ENCODE measurements around the gene ADGRE3. TPM values are rescaled to one million over a fixed set of nuclear protein-coding genes. Genes with fewer than 3 reads are reported as not detected.

ADGRE3 gene
- total RNA-seq, 3 donors from 2014 or later, result 0.44 TPM; not detected in 2

GRCh38 chr19:14704450-14704849 lies 29.8 kb upstream of the ADGRE3 start:
- Histone ChIP-seq H3K36me3 (peaks cover 34% of the 10 kb centered on the region), H3K4me3 (no peak overlapping the region), H3K27me3 (no peaks in the 10 kb centered on the region), H3K4me1 (no peaks in the 10 kb centered on the region), H3K27ac (no peak overlapping the region), H3K9me3 (peaks cover 0 to 3% of the 10 kb centered on the region in 2 donors)
- no peak for TF ChIP-seq POLR2A (IDR thresholded peaks at IDR 0.05)
- TF ChIP-seq CTCF (IDR thresholded peaks at IDR 0.05), result no peak
- no peak for TF ChIP-seq POLR2AphosphoS5 (IDR thresholded peaks at IDR 0.05)
- intact Hi-C loops (cut with DNase I; ENCODE audit: low total_unique reads), result no loop called here
- no peak for DNase-seq (ENCODE audit: low spot score in 2 of 2)

- Histone ChIP-seq H3K36me3 (peaks cover 34% of the 10 kb centered on the region), H3K4me1 (no peaks in the 10 kb centered on the region), H3K27ac (no peak overlapping the region), H3K27me3 (no peaks in the 10 kb centered on the region), H3K4me3 (no peak overlapping the region), H3K9me3 (peaks cover 0 to 3% of the 10 kb centered on the region in 2 donors)
- no peak for TF ChIP-seq CTCF (IDR thresholded peaks at IDR 0.05)
- TF ChIP-seq POLR2AphosphoS5 (IDR thresholded peaks at IDR 0.05), result no peak
- TF ChIP-seq POLR2A (IDR thresholded peaks at IDR 0.05), result no peak
- intact Hi-C loops (cut with DNase I; ENCODE audit: low total_unique reads), result no loop called here
- DNase-seq (ENCODE audit: low spot score in 2 of 2), result no peak
Measured at GRCh38 chr19:14703833-14704232, 29.2 kb upstream of the ADGRE3 start.

- intact Hi-C loops (cut with DNase I; ENCODE audit: low total_unique reads), result no loop called here
- Histone ChIP-seq H3K27me3 (no peaks in the 10 kb centered on the region), H3K36me3 (peaks cover 25% of the 10 kb centered on the region), H3K9me3 (peaks cover 0 to 3% of the 10 kb centered on the region in 2 donors), H3K4me3 (no peak overlapping the region), H3K4me1 (no peaks in the 10 kb centered on the region), H3K27ac (no peak overlapping the region)
- no peak for DNase-seq (ENCODE audit: low spot score in 2 of 2)
- TF ChIP-seq POLR2AphosphoS5 (IDR thresholded peaks at IDR 0.05), result no peak
- TF ChIP-seq CTCF (IDR thresholded peaks at IDR 0.05), result no peak
- TF ChIP-seq POLR2A (IDR thresholded peaks at IDR 0.05), result no peak
Measured at GRCh38 chr19:14700711-14701375, 26.2 kb upstream of the ADGRE3 start.

GRCh38 chr19:14699641-14700040 lies 25.0 kb upstream of the ADGRE3 start:
- H3K36me3 ChIP-seq, result peaks cover 16% of the 10 kb centered on the region
- intact Hi-C loops (cut with DNase I; ENCODE audit: low total_unique reads), result no loop called here
- H3K27ac ChIP-seq, result no peak overlapping the region
- no peak overlapping the region for H3K4me3 ChIP-seq
- H3K27me3 ChIP-seq, result no peaks in the 10 kb centered on the region
- H3K9me3 ChIP-seq, result peaks cover 0 to 3% of the 10 kb centered on the region in 2 donors
- no peak for DNase-seq (ENCODE audit: low spot score in 2 of 2)
- no peak for TF ChIP-seq POLR2AphosphoS5 (IDR thresholded peaks at IDR 0.05)
- TF ChIP-seq POLR2A (IDR thresholded peaks at IDR 0.05), result no peak
- no peak for TF ChIP-seq CTCF (IDR thresholded peaks at IDR 0.05)
- H3K4me1 ChIP-seq, result no peaks in the 10 kb centered on the region

GRCh38 chr19:14695471-14695870 lies 20.8 kb upstream of the ADGRE3 start:
- no peaks in the 10 kb centered on the region for H3K4me1 ChIP-seq
- H3K36me3 ChIP-seq, result peaks cover under 1% of the 10 kb centered on the region
- TF ChIP-seq CTCF (IDR thresholded peaks at IDR 0.05), result no peak
- TF ChIP-seq POLR2AphosphoS5 (IDR thresholded peaks at IDR 0.05), result no peak
- no peak for TF ChIP-seq POLR2A (IDR thresholded peaks at IDR 0.05)
- no peaks in the 10 kb centered on the region for H3K27me3 ChIP-seq
- DNase-seq (ENCODE audit: low spot score in 2 of 2), result no peak
- no peak overlapping the region for H3K4me3 ChIP-seq
- no peaks in the 10 kb centered on the region for H3K9me3 ChIP-seq
- H3K27ac ChIP-seq, result no peak overlapping the region
- intact Hi-C loops (cut with DNase I; ENCODE audit: low total_unique reads), result no loop called here
